ENCODE results near the gene ZP3. TPM values are rescaled to one million over a fixed set of nuclear protein-coding genes. Genes with fewer than 3 reads are reported as not detected.
A peak's percentile ranks its signal among the peaks of the same experiment; 100 is the strongest.
"Not testable (repeated sequence)": the region's sequence is repeated elsewhere in the genome, so short reads cannot be mapped to it uniquely, and the experiment has no call there.

Gene ZP3
- not detected for total RNA-seq
- long read RNA-seq, partial matches to known transcripts, result 0 of 2 reads
- long read RNA-seq, other reads (novel, unspliced or antisense), result 0 of 2 reads

DNA sequence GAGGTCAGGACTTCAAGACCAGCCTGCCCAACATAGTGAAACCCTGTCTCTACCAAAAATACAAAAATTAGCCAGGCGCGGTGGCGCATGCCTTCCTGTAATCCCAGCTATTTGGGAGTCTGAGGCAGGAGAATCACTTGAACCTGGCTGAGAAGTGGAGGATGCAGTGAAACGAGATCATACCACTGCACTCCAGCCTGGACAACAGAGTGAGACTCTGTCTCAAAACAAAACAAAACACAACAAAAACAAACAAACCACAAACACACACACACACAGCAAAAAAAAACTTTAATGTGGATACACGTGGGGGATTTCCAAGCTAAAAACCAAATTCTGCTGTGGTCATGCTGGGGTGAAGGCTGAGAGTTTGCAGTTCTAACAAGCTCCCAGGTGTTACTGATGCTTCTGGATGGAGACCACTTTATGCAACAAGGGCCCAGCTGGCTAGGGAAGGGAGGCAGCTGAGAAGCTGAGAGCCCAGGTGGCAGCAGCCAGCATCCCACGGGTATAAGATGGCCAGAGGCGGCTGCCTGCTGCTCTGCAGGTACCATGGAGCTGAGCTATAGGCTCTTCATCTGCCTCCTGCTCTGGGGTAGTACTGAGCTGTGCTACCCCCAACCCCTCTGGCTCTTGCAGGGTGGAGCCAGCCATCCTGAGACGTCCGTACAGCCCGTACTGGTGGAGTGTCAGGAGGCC, at the start of gene ZP3:
Gene ZP3 (plus strand): TSS at position 538 of the 699 bp plus-strand sequence. CDS start 15 bp downstream, at position 553.
- ATAC-seq (ENCODE audit: poor library complexity) (no peak), DNase-seq (no peak)
- intact Hi-C loops (cut with DNase I), result no loop called here

DNA sequence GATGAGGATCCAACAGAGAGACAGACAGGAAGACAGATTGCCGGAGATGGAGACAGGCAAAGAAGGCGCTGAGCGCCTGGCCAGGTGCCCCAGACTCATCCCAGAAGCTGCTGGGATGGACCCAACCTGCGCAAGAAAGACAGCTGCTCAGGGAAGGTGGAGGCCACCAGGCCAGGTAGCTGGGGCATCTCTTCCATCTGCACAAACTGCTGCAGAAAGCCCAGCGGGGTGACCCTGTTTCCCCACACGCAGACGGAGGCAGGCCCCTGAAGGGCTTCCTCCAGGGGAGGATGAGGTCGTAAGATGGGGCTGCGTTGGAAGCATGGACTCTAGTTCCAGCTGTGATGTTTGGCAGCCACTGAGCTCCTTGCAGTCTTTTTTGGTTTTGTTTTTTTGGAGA, 49.5 kb upstream of the ZP3 start:
- ATAC-seq (ENCODE audit: poor library complexity) (no peak), DNase-seq (no peak)

DNA sequence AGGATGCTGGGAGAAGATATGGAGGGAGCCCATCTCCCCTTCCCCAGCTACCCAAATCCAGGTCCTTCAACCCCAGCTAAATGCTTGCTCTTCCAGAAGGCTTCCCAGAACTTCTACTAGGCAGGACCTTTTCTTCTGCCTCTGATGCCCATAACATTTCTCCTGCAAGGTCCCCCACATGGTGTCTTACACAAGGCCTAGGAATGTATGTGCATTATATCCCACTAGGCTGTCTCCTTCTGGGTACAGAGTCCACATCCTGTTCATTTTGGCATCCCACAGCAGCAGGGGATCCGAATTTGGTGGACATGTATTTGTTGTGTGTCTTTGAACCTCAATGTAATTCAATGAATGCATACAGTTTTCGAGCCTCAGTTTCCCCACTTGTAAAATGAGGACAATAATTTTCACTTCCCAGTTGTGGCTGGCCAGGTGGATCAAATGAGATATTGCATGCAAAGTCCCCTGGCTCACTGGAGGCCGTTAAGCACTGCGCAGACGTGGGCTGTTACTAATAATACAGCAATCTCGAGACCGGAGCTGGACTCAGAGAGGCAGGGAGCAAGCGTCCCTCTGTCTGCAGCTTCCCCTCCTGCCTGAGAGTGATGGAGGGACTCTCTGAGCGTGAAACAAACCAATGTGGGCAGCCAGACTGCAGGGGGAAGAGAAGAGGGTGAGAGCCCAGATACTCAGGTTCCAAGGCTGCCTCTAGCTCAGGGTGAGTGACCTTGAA, 47.4 kb upstream of the ZP3 start:
- no peak for ATAC-seq (ENCODE audit: poor library complexity)
- intact Hi-C loops (cut with DNase I), result no loop called here
- DNase-seq, result no peak

More for the DNA sequence above, 49.5 kb upstream of the ZP3 start:
- intact Hi-C loops (cut with DNase I), result no loop called here

DNA sequence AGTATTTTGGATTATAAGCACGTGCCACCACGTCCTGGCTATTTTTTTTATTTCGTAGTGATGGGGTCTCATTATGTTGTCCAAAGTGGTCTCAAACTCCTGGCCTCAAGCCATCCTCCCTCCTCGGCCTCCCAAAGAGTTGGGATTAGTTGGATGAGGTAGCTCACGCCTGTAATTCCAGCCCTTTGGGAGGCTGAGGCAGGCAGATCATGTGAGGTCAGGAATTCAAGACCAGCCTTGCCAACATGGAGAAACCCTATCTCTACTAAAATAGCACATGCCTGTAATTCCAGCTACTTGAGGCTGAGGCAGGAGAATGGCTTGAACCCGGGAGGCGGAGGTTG, 44.2 kb upstream of the ZP3 start:
- intact Hi-C loops (cut with DNase I), result no loop called here
- no peak for ATAC-seq (ENCODE audit: poor library complexity)
- no peak for DNase-seq

DNA sequence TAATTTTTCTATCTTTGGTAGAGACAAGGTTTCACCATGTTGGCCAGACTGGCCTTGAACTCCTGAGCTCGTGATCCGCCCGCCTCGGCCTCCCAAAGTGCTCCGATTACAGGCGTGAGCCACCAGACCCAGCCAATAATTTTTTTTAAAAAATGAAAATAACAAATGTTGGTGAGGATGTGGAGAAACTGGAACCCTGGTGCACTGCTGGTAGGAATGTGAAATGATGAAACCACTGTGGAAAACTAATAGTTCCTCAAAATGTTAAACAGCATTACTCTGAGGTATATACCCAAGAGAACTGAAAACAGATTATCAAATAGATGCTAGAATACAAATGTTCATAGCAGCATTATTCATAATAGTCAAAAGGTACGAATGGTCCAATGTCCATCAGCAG, 42.9 kb upstream of the ZP3 start:
- ATAC-seq (ENCODE audit: poor library complexity), result no peak

GRCh38 chr7:76383089-76383944, 41.4 kb upstream of the ZP3 start:
- intact Hi-C loops (cut with DNase I), result no loop called here
- no peak for DNase-seq
- no peak for ATAC-seq (ENCODE audit: poor library complexity)

More for the DNA sequence above, 42.9 kb upstream of the ZP3 start:
- intact Hi-C loops (cut with DNase I), result no loop called here
- DNase-seq, result no peak

DNA sequence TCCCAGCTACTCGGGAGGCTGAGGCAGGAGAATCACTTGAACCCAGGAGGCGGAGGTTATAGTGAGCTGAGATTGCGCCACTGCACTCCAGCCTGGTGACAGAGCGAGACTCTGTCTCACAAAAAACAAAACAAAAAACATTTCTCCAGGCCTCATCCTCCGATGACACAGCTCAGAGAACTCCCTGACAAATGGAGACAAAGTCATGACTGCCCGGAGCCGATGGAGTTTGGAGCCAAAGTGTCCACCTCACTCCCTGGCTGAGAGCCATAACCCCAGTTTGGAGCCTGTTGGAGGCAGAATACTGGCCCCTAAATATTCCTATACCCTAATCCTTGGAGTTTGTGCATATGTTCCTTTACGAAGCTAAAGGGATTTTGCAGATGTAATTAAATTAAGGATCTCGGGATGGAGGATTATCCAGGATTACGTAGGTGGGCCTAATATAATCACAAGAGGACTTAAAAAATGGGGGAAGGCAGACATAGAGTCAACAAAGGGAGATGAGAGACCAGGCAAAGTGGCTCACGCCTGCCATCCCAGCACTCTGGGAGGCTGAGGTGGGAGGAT, 38.0 kb upstream of the ZP3 start:
- DNase-seq, result no peak
- no peak for ATAC-seq (ENCODE audit: poor library complexity)
- intact Hi-C loops (cut with DNase I), result no loop called here

- intact Hi-C loops (cut with DNase I); ATAC-seq (ENCODE audit: poor library complexity); DNase-seq: not testable (repeated sequence)
Measured at GRCh38 chr7:76387789-76388188, 37.0 kb upstream of the ZP3 start.

DNA sequence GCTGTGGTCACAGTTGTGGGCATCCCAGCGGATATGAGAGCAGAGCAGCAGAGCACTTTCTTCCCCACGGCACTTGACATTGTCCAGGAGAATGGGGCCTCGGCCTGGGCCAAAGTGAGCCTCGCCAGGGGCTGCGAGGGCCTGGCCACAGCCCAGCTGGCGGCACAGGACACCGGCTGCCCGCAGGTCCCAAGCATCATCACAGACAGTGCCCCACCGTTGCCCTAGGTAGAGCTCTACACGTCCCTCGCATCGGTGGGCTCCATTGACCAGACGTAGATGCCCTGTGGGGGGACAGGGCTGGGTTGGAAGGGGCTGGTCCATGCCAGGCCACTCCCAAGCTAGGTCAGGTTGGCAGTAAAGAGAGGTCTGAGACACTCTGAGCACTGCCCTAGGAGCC, 34.7 kb upstream of the ZP3 start:
- intact Hi-C loops (cut with DNase I), result no loop called here
- ATAC-seq (ENCODE audit: poor library complexity) (no peak), DNase-seq (no peak)

DNA sequence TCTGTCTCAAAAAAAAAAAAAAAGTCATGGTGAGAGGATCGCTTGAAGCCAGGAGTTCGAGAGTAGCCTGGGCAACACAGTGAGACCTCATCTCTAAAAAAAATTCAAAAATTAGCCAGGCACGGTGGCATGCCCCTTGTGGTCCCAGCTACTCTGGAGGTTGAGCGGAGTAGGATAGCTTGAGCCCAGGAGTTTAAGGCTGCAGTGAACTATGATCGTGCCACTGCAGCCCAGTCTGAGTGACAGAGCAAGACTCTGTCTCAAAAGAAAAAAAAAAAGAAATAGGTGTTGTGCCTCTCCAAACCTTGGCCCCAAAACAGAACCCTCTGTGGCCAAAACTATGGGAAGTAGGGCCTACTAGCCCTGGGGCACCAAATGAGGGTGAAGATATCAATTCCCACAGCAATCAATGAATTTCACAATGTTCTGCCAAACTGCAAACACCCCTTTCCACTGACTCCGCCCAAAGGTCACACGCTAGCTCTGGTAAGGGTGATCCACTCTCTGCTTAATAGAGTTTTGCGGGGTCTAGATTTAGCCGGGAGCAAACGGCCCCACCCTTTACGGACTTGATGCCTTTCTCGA, 32.1 kb upstream of the ZP3 start:
- DNase-seq (no peak), ATAC-seq (ENCODE audit: poor library complexity) (no peak)
- intact Hi-C loops (cut with DNase I), result no loop called here

GRCh38 chr7:76393116-76394031, 31.4 kb upstream of the ZP3 start:
- intact Hi-C loops (cut with DNase I), result no loop called here
- DNase-seq (peak; percentile 97), ATAC-seq (ENCODE audit: poor library complexity) (peak; percentile 96)

GRCh38 chr7:76394957-76395356, 29.8 kb upstream of the ZP3 start:
- intact Hi-C loops (cut with DNase I), result no loop called here
- DNase-seq (no peak), ATAC-seq (ENCODE audit: poor library complexity) (no peak)

DNA sequence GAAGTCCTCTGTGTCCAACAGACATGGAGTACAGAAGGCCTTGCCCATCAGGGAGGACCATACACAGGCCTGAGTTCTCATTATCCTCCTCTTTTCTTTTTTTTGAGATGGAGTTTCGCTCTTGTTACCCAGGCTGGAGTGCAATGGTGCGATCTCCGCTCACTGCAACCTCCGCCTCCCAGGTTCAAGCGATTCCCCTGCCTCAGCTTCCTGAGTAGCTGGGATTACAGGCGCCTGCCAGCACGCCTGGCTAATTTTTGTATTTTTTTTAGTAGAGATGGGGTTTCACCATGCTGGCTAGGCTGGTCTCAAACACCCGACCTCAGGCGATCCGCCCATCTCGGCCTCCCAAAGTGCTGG, 29.2 kb upstream of the ZP3 start:
- ATAC-seq (ENCODE audit: poor library complexity); DNase-seq; intact Hi-C loops (cut with DNase I): not testable (repeated sequence)

DNA sequence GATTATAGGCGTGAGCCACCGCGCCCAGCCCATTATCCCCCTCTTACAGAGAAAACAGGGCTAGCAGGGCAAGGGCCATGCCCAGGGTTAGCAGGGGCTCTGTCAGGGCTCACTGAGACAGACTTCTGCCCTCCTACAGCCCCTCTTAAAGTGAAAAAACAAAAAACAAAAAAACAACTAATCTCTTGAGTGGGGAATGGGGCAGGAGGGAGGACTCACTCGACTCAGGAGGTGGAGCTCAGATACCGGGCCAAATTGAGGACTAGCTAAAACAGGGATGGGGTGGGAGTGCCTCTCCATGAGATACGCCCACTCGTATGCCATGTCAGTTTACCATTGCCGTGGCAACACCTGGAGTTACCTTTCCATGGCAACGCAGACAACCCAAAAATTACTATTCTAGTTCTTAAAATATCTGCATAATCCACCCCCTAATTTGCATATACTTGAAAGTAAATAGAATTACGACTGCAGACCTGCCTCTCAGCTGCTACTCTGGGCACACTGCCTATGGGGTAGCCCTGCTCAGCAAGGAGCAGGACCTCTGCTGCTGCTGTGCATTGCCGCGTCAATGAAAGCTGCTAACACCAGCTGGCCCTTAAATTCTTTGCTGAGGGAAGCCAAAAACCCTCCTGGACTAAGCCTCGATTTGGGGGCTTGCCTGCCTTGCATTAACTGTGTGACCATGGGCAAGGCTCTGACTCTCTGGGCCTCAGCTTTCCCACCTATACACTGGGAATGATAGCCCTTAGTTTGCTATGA, 28.6 kb upstream of the ZP3 start:
- ATAC-seq (ENCODE audit: poor library complexity) (no peak), DNase-seq (no peak)
- intact Hi-C loops (cut with DNase I), result no loop called here

- DNase-seq (no peak), ATAC-seq (ENCODE audit: poor library complexity) (no peak)
- intact Hi-C loops (cut with DNase I), result no loop called here
Measured at GRCh38 chr7:76396864-76397263, 27.9 kb upstream of the ZP3 start.

GRCh38 chr7:76397409-76398183, 27.2 kb upstream of the ZP3 start:
- intact Hi-C loops (cut with DNase I), result no loop called here
- ATAC-seq (ENCODE audit: poor library complexity) (peak; percentile 50), DNase-seq (peak; percentile 89)

All from Right ventricle myocardium superior (tissue), 1 donor.